GM12874 (cell line): Measurements from ENCODE around the gene MAF.

ENCODE experiments used
- CTCF ChIP-seq: IDR thresholded peaks from 2 replicates; pipeline ENCODE4 v1.5.1; 2011; ENCODE audit warnings: low read depth, mild to moderate bottlenecking, control low read depth, low read length, moderate library complexity; ENCODE audit not compliant: insufficient read depth

MAF gene

GRCh38 chr16:79600638-79601091, at the start of gene MAF:
Gene MAF, minus strand, starts transcription at chr16:79600737. Its CDS starts 835 bp downstream, at chr16:79599902.
- no peak for TF ChIP-seq CTCF

- TF ChIP-seq CTCF: no peak
Observed at GRCh38 chr16:79648826-79649225, 48.3 kb upstream of the MAF start.

- TF ChIP-seq CTCF: no peak
Observed at GRCh38 chr16:79647586-79647985, 47.0 kb upstream of the MAF start.

- TF ChIP-seq CTCF: no peak
Observed at GRCh38 chr16:79645701-79646100, 45.2 kb upstream of the MAF start.

GRCh38 chr16:79644971-79645667, 44.6 kb upstream of the MAF start:
- TF ChIP-seq CTCF: no peak

GRCh38 chr16:79642652-79643051, 42.1 kb upstream of the MAF start:
- TF ChIP-seq CTCF: no peak

GRCh38 chr16:79640513-79641360, 40.2 kb upstream of the MAF start:
- TF ChIP-seq CTCF: no peak
